Fibroblast of pulmonary artery (primary cell): ENCODE measurements around the gene ZNF746.
A peak's percentile ranks its signal among the peaks of the same experiment; 100 is the strongest.

Experiments
- DNase-seq: peaks from one replicate; pipeline ENCODE4 v3.0.0-alpha.2; 2010; ENCODE audit warnings: low read depth
- H3K4me3 ChIP-seq: replicated peaks from 2 replicates; pipeline ENCODE4 v1.5.1; 2011; ENCODE audit warnings: low read depth, mild to moderate bottlenecking, control low read depth, low read length, moderate library complexity
- CTCF ChIP-seq: IDR thresholded peaks from 2 replicates; pipeline ENCODE4 v1.5.1; 2011; ENCODE audit warnings: mild to moderate bottlenecking, control low read depth, low read length, inconsistent platforms; ENCODE audit errors: missing control alignments

The ZNF746 gene

GRCh38 chr7:149427893-149428292 is 69.7 kb downstream of the ZNF746 start:
- no peak overlapping the region for H3K4me3 ChIP-seq
- TF ChIP-seq CTCF = no peak
- no peak for DNase-seq

GRCh38 chr7:149427096-149427680 is 70.4 kb downstream of the ZNF746 start:
- no peak overlapping the region for H3K4me3 ChIP-seq
- no peak for DNase-seq
- no peak for TF ChIP-seq CTCF

- H3K4me3 ChIP-seq = no peak overlapping the region
- no peak for TF ChIP-seq CTCF
- no peak for DNase-seq
Measured at GRCh38 chr7:149423449-149424110, 74.0 kb downstream of the ZNF746 start.

GRCh38 chr7:149422914-149423301 is 74.7 kb downstream of the ZNF746 start:
- H3K4me3 ChIP-seq = peak overlapping the region; percentile 31
- no peak for DNase-seq
- no peak for TF ChIP-seq CTCF
